ENCODE results near the gene HCRTR1.

The HCRTR1 gene

DNA sequence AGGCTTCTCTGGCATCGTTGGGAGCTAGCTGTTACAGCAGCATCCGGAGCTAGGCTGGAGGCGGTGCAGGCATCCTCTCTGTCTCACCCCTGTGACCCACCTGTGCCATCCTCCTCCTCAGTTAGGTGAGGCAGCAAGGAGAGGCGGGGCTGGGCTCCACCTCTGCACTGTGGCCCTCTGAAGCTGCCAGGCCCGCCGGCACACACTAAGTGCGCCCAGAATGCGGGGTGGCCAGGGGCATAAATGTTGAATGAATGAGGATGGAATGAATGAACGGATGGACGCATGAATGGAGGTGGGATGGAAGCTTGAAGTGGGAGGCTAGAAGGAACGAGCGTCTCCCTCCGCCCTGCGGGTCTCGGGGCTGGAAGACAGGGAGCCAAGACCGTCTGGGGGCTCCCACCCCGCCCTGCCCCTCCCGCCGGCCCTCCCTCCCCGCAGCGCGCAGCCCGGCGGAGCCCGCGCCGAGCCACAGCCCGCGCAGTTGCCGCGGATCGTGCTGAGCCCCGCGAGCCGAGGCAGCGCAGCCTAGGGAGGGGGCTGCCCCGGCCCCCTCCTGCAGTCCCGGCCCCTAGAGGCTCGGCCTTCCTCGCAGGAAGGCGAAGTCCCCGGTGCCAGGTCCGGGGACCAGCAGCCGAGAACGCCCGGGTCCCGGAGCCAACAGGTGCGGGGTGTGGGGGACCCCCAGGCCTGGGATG lies at the start of gene HCRTR1:
TSS of gene HCRTR1 (plus strand) at position 472 of the 698 bp plus-strand sequence. CDS start 1,504 bp downstream, outside the sequence.
- DNase-seq: no peak
- in situ Hi-C loops (cut with HindIII; ENCODE audit: low pct_ligation_motif_present, low pct_unique_long_range_greater_than_20kb, low sequenced_read_pairs): no loop called here

DNA sequence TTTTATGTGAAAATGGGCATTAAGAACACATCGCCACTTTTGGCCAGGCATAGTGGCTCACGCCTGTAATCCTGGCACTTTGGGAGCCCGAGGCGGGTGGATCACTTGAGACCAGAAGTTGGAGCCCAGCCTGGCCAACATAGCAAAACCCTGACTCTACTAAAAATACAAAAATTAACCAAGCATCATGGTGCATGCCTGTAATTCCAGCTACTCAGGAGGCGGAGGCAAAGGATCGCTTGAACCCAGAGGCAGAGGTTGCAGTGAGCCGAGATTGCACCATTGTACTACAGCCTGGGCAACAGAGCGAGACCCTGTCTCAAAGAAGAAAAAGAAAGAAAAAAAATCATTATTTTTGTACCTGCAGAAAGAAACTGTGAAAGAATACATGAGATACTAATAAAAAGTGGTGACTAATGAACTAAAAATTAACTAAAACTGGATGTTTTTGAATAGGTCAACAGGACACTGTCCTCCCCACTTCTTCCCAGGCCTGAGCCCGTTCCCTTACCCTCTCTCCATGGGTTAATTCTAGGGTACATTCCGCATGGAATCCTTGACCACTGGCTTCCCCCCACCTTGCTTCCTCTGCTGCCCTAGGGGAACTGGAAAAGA lies 49.4 kb upstream of the HCRTR1 start:
- in situ Hi-C loops (cut with HindIII; ENCODE audit: low pct_ligation_motif_present, low pct_unique_long_range_greater_than_20kb, low sequenced_read_pairs): no loop called here
- DNase-seq: peak; percentile 52

DNA sequence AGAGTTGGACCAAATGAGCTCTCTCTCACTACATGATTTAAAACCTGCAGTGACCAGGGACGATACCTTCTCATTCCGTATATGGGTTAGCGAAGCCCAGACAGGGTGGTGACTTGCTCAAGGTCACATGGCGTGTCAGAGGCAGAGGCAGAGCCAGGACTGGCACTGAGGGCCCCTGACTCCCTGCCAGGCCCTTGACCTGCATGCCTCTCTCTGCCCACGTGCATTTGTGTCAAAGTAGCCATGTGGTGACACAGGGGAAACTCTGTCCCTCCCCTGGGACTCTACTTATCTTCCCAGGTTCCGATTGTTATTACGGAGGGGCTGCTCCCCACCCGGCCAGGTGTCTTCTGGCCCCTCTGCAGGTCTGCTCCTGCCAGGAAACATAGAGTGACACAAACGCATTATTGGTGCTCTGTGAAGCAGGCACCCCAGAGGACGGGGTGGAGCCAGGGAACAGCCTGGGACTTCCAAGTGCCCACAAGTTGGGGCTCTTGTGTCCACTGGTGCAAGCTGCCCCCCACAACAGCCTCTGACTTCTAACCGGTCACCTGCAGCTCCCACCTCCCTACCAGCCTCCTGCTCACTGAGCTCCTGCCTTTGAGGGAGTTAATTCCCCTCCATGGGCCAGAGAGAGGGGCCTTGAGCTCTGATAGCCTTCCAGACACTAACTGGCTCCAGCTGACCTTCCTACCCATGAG lies 48.4 kb upstream of the HCRTR1 start:
- in situ Hi-C loops (cut with HindIII; ENCODE audit: low pct_ligation_motif_present, low pct_unique_long_range_greater_than_20kb, low sequenced_read_pairs): no loop called here
- DNase-seq: no peak

- DNase-seq: no peak
- in situ Hi-C loops (cut with HindIII; ENCODE audit: low pct_ligation_motif_present, low pct_unique_long_range_greater_than_20kb, low sequenced_read_pairs): no loop called here
These were observed 47.8 kb upstream of the HCRTR1 start for GRCh38 chr1:31569596-31570173.

GRCh38 chr1:31570228-31570627 lies 47.3 kb upstream of the HCRTR1 start:
- in situ Hi-C loops (cut with HindIII; ENCODE audit: low pct_ligation_motif_present, low pct_unique_long_range_greater_than_20kb, low sequenced_read_pairs): no loop called here
- DNase-seq: no peak

GRCh38 chr1:31570906-31571305 lies 46.6 kb upstream of the HCRTR1 start:
- in situ Hi-C loops (cut with HindIII; ENCODE audit: low pct_ligation_motif_present, low pct_unique_long_range_greater_than_20kb, low sequenced_read_pairs): no loop called here
- no peak for DNase-seq

- in situ Hi-C loops (cut with HindIII; ENCODE audit: low pct_ligation_motif_present, low pct_unique_long_range_greater_than_20kb, low sequenced_read_pairs): no loop called here
These were observed 45.9 kb upstream of the HCRTR1 start for GRCh38 chr1:31571340-31572295.

DNA sequence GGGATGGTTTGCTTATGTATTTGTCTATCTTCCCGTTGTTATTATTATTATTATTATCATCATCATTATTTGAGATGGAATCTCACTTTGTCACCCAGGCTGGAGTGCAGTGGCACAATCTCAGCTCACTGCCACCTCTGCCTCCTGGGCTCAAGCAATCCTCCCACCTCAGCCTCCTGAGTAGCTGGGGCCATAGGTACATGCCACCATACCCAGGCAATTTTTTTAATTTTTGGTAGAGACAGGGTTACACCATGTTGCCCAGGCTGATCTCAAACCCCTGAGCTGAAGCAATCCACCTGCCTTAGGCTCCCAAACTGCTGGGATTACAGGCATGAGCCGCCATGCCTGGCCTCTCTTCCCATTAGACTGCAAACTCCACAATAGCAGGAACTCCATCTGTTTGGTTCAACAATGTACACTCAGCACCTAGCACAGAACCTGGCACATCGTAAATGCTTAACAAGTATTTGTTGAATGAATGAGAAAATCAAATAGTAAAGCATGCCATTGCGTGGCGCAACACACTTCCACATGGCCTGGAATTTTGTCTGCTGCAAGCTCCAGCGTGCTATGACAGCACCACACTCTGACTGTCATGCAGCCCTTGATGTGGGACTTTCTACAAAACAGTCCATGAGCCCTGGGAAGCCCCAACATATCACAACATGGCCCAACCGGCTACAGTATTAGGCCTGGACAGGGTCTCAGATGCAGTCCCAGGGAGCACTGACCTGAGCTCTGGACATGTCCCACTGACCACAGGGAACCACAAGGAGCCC lies 45.0 kb upstream of the HCRTR1 start:
- DNase-seq: no peak
- in situ Hi-C loops (cut with HindIII; ENCODE audit: low pct_ligation_motif_present, low pct_unique_long_range_greater_than_20kb, low sequenced_read_pairs): no loop called here

More at GRCh38 chr1:31571340-31572295, 45.9 kb upstream of the HCRTR1 start:
- no peak for DNase-seq

- in situ Hi-C loops (cut with HindIII; ENCODE audit: low pct_ligation_motif_present, low pct_unique_long_range_greater_than_20kb, low sequenced_read_pairs): no loop called here
- DNase-seq: no peak
These were observed 44.2 kb upstream of the HCRTR1 start for GRCh38 chr1:31573261-31573660.

- in situ Hi-C loops (cut with HindIII; ENCODE audit: low pct_ligation_motif_present, low pct_unique_long_range_greater_than_20kb, low sequenced_read_pairs): no loop called here
- no peak for DNase-seq
These were observed 42.6 kb upstream of the HCRTR1 start for GRCh38 chr1:31574749-31575368.

GRCh38 chr1:31575369-31576140 lies 41.9 kb upstream of the HCRTR1 start:
- peak; percentile 56 for DNase-seq
- in situ Hi-C loops (cut with HindIII; ENCODE audit: low pct_ligation_motif_present, low pct_unique_long_range_greater_than_20kb, low sequenced_read_pairs): no loop called here

DNA sequence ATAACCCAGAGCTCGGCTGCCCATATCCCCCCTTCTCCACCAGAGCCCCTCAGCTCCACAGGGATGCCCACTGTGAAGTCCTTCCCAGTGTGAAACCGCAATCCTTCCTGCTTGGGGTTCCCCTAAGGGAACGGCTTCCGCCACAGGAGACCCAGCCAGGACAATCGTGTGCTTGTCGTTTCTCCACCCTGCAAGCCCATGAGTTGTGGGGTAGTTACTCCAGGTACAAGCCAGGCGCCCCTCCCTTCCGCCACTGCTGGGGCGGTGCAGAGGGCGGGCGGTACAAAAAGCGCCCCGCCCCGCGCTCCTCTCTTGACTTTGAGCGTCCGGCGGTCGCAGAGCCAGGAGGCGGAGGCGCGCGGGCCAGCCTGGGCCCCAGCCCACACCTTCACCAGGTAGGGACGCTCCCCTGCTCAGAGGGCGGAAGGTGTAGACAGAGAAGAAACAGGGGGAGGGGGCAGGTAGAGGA lies 41.3 kb upstream of the HCRTR1 start, which contains the start of gene TINAGL1:
TSS of gene TINAGL1 (plus strand) at position 315 of the 469 bp plus-strand sequence. CDS start 634 bp downstream, outside the sequence.
- in situ Hi-C loops (cut with HindIII; ENCODE audit: low pct_ligation_motif_present, low pct_unique_long_range_greater_than_20kb, low sequenced_read_pairs): no loop called here
- DNase-seq: peak; percentile 72

DNA sequence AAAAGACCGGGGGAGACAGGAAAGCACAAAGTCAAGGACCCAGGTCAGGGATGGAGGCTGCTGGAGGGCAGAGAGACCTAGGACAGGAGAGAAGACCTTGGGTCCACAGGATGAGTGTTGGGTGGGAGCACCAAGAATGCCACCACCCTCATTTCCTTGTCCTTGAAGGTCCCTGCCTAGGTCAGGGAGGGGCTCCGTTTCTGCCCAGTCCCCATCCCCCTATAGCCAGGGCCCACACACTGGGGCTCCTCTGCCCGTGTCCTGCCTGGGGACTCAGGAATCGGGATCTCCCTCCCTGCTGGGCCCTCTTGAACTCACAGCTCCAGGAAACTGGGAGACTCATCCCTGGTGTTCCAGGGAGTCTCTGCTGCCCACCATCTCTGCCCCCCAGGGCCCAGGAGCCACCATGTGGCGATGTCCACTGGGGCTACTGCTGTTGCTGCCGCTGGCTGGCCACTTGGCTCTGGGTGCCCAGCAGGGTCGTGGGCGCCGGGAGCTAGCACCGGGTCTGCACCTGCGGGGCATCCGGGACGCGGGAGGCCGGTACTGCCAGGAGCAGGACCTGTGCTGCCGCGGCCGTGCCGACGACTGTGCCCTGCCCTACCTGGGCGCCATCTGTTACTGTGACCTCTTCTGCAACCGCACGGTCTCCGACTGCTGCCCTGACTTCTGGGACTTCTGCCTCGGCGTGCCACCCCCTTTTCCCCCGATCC lies 40.6 kb upstream of the HCRTR1 start:
- in situ Hi-C loops (cut with HindIII; ENCODE audit: low pct_ligation_motif_present, low pct_unique_long_range_greater_than_20kb, low sequenced_read_pairs): no loop called here
- DNase-seq: no peak

DNA sequence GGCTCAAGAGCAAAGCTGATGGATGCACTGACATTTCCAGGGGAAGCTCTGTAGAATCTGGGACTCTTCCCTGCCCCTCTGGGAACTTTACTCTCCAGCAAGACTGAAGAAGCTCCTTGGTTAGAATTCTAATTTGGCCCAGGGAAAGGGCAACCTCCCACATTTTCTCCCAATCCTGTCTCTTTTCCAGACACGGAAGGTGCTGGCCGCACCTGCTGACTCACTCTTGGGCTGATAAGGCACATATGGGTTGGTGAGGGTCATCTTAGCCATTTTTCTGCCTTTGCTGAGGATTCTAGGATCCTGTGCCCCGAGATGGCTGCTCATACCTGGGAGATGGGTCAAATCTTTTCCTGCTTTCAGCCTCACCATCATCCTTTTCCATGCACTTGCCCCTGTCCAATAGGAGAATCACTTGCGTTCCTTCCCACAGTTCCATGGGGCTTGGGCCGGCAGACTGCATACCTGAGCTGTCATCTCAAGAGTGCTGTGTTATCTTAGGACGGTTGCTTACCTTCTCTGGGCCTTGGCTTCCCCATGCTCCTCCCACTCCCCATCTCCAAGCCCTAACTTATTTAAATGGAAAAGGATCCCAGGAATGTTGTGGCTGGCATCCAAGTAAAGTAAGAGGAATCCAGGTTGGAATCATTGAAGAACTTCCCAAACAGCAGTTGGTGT lies 39.8 kb upstream of the HCRTR1 start:
- in situ Hi-C loops (cut with HindIII; ENCODE audit: low pct_ligation_motif_present, low pct_unique_long_range_greater_than_20kb, low sequenced_read_pairs): no loop called here
- DNase-seq: peak; percentile 87

DNA sequence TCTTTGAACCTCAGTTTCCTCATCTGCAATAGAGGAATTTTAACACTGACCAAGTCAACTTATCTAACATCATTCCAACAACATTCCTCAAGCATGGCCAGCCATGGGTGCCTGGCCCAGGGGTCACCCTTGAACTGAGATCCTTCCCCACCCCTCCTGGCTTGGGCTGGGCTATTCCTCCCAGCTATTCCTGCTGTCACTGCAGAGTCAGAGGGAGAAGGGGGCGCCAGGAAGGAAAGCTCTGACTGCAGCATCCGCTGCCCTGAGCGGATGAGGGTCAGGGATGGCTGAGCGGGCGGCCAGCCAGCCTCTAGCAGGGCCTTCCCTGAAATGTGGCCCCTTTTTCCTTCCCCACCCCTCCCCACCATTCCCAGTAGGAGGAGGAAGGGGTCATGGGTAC lies 38.1 kb upstream of the HCRTR1 start:
- in situ Hi-C loops (cut with HindIII; ENCODE audit: low pct_ligation_motif_present, low pct_unique_long_range_greater_than_20kb, low sequenced_read_pairs): no loop called here
- DNase-seq: peak; percentile 55

Data from ACHN (cell line).